Loucy (cell line): ENCODE results near the gene HIPK1.

Source experiments
- CTCF ChIP-seq: fragments of 200-600 bp; sonication (generic); conservative IDR thresholded peaks from 2 replicates; pipeline ENCODE4 v1.5.1; 2014; ENCODE audit warnings: mild to moderate bottlenecking, antibody characterized with exemption, low read length
- EZH2phosphoT487 ChIP-seq: fragments of 200-600 bp; IDR thresholded peaks from 2 replicates; pipeline ENCODE4 v1.6.1; 2018; ENCODE audit warnings: antibody characterized with exemption, mild to moderate bottlenecking, moderate library complexity, borderline replicate concordance

DNA sequence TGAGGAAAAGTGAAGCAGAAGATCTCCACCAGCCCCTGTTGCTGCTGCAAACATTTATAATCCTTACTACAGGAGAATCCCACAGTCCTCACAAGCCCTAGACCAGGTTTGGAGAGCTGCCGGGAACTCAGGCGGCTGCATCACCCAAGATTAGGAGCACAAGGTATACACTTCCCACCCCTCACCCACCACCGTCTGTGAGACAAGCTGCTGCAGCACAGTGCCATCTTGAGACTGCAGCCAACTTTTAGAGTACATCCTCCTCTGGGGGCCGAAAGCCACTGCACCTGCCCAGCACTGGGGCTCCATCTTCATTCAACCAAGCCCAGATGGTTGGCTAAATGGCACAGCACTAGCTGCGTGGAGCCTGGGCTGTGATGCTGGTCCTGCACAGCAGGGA is 63.9 kb downstream of the HIPK1 start:
- TF ChIP-seq CTCF (no peak), EZH2phosphoT487 (no peak)
